ENCODE data around the gene CNFN. TPM values are rescaled to one million over a fixed set of nuclear protein-coding genes. Genes with fewer than 3 reads are reported as not detected.

CNFN gene
- total RNA-seq, 1 experiment from 2014 or later = 7.1 TPM

DNA sequence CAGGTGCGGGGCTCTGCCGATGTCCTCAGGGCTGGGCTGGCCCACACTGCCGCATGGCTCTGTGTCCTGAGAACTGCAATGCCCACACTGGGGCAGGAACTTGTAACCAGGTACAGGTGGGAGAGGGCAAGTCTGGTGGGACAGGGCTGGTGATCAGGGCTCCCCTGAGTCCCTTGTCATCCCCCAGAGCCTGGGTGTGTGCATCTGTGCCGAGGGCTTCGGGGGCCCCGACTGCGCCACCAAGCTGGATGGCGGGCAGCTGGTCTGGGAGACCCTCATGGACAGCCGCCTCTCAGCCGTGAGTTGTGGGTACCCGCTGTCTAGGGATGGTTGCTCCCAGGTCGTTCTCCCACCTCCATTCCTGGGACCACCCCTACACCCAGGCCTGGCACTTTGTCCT is 34.2 kb downstream of the CNFN start:
- H3K79me1 ChIP-seq (ENCODE audit: insufficient read depth, low read depth, low read length, poor library complexity, severe bottlenecking) = no peaks in the 10 kb centered on the region
- no peak overlapping the region for H3K56ac ChIP-seq (ENCODE audit: insufficient read length, low read depth, low read length)
- H3K4me1 ChIP-seq (ENCODE audit: insufficient read depth, low read length) = no peaks in the 10 kb centered on the region
- no peak overlapping the region for H2BK120ac ChIP-seq (ENCODE audit: low read depth, low read length, poor library complexity, severe bottlenecking)
- Mint-ChIP-seq H3K9me3 (no peaks in the 10 kb centered on the region; a peak in 1 of 5 replicates), H3K36me3 (ENCODE audit: insufficient read depth in 1 of 3, low read depth in 3 of 3) (peaks cover 2 to 31% (median 31%) of the 10 kb centered on the region in 3 experiments; a peak in 6 of 7 replicates), H3K27me3 (ENCODE audit: low read depth) (no peaks in the 10 kb centered on the region), H3K4me3 (no peak overlapping the region), H3K27ac (no peak overlapping the region; a peak in 1 of 7 replicates), H3K4me1 (peaks cover 1 to 12% of the 10 kb centered on the region in 2 experiments)
- no peak overlapping the region for H3K4me2 ChIP-seq (ENCODE audit: insufficient read depth, insufficient read length, low read length)
- no peak overlapping the region for H2AK5ac ChIP-seq (ENCODE audit: insufficient read length, low read length)
- H4K91ac ChIP-seq (ENCODE audit: insufficient read length, low read depth, low read length) = no peak overlapping the region
- H3K9ac ChIP-seq (ENCODE audit: extremely low read depth, insufficient read length, low read length) = no peak overlapping the region
- H3K27ac ChIP-seq (ENCODE audit: insufficient read length, low read depth, low read length) = no peak overlapping the region
- H4K5ac ChIP-seq (ENCODE audit: insufficient read length, low read depth, low read length) = no peak overlapping the region
- no peak overlapping the region for H4K8ac ChIP-seq (replicated peaks; ENCODE audit: insufficient read length, low read depth, low read length)
- DNase-seq = no peak
- H3K23ac ChIP-seq (ENCODE audit: insufficient read length, low read depth, low read length) = no peak overlapping the region
- no peak overlapping the region for H3T11ph ChIP-seq (ENCODE audit: low read length)
- no peak overlapping the region for H3K18ac ChIP-seq (ENCODE audit: insufficient read length, low read depth, low read length)
- H2BK20ac ChIP-seq (ENCODE audit: low read depth, low read length, poor library complexity, severe bottlenecking) = no peak overlapping the region
- no peak overlapping the region for H3K14ac ChIP-seq (ENCODE audit: insufficient read depth, low read length)
- H2BK15ac ChIP-seq (ENCODE audit: low read depth, low read length) = no peak overlapping the region
- WGBS (ENCODE audit: extremely low coverage, insufficient read length, low lambda C conversion rate) = no CpG with 5 or more reads among the region's 12 CpGs
- TF ChIP-seq, protein P1, sequence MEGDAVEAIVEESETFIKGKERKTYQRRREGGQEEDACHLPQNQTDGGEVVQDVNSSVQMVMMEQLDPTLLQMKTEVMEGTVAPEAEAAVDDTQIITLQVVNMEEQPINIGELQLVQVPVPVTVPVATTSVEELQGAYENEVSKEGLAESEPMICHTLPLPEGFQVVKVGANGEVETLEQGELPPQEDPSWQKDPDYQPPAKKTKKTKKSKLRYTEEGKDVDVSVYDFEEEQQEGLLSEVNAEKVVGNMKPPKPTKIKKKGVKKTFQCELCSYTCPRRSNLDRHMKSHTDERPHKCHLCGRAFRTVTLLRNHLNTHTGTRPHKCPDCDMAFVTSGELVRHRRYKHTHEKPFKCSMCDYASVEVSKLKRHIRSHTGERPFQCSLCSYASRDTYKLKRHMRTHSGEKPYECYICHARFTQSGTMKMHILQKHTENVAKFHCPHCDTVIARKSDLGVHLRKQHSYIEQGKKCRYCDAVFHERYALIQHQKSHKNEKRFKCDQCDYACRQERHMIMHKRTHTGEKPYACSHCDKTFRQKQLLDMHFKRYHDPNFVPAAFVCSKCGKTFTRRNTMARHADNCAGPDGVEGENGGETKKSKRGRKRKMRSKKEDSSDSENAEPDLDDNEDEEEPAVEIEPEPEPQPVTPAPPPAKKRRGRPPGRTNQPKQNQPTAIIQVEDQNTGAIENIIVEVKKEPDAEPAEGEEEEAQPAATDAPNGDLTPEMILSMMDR (conservative IDR thresholded peaks at IDR 0.05) = no peak
- H3K23me2 ChIP-seq (ENCODE audit: insufficient read length, low read depth, low read length, poor library complexity, severe bottlenecking) = no peaks in the 10 kb centered on the region
- no peak overlapping the region for H2AFZ ChIP-seq (ENCODE audit: low read length)
- H3K79me2 ChIP-seq (ENCODE audit: insufficient read depth, low read length) = no peaks in the 10 kb centered on the region
- no peaks in the 10 kb centered on the region for H4K20me1 ChIP-seq (ENCODE audit: control insufficient read depth, insufficient read depth, insufficient read length)
- H3K27me3 ChIP-seq (ENCODE audit: insufficient read depth, low read length) = no peaks in the 10 kb centered on the region
- no peak overlapping the region for H3K4ac ChIP-seq (ENCODE audit: low read depth, low read length)
- no peak overlapping the region for H2BK5ac ChIP-seq (ENCODE audit: insufficient read length, low read length)
- H3K9me3 ChIP-seq (ENCODE audit: control insufficient read depth, low read depth, low read length) = no peaks in the 10 kb centered on the region
- no peak overlapping the region for H2BK12ac ChIP-seq (ENCODE audit: insufficient read length, low read depth, low read length)

Measured in H9 (cell line).